HepG2 (cell line): ENCODE results near the gene LLGL1. TPM values are rescaled to one million over a fixed set of nuclear protein-coding genes. Genes with fewer than 3 reads are reported as not detected.

Experiments used
- ATAC-seq: fragments of 200-7000 bp; cut with Tn5 transposase; 3 replicates; pipeline ENCODE4 v1.9.1; 2020; ENCODE audit warnings: mild to moderate bottlenecking, moderate library complexity
- BruUV-seq: library from RNA; stranded (reverse); fragments of 400-500 nt; replicated peaks from 2 replicates; lab custom pipeline; 2021; lab: Mats Ljungman, UMichigan
- CTCF ChIA-PET: fragments of 300-600 bp; formaldehyde crosslinking; extraction: SDS; loops from one replicate; lab custom pipeline; 2021; ENCODE audit warnings: low total read pairs, inconsistent platforms, low intra/inter-chr PET ratio; lab: Yijun Ruan, JAX
- POLR2A ChIA-PET: fragments of 350-600 bp; sonication (Branson Sonifier 250); formaldehyde crosslinking; loops from one replicate; lab custom pipeline; 2020; ENCODE audit warnings: antibody characterized with exemption, inconsistent platforms; lab: Yijun Ruan, JAX
- DNase-seq: peaks from one replicate; pipeline ENCODE4 v3.0.0-alpha.2; 2015; ENCODE audit warnings: low spot score
- FAIRE-seq: peaks from 3 replicates; lab custom pipeline; 2011; peaks lifted over from hg19 to GRCh38; lab: Jason Lieb, UNC
- H2AFZ ChIP-seq: one replicate; pipeline ENCODE4 v1.6.1; 2011; ENCODE audit warnings: low read length, inconsistent platforms
- H3K27ac ChIP-seq: fragments of 300-600 bp; 3 replicates; pipeline ENCODE4 v1.8.0; 2011; ENCODE audit warnings: mixed run types, mild to moderate bottlenecking, mixed read lengths, low read length, inconsistent platforms; ENCODE audit not compliant: insufficient read depth; ENCODE audit errors: extremely low read length
- H3K27me3 ChIP-seq, 2 experiments: fragments of 200-600 bp in 1 of 2; 2 replicates in 1 of 2; 3 replicates in 1 of 2; pipeline versions ENCODE4 v1.6.0 to v1.8.0; 2011; ENCODE audit warnings: low read length in 2 of 2, mild to moderate bottlenecking in 2 of 2, moderate library complexity in 2 of 2, inconsistent platforms in 1 of 2; ENCODE audit not compliant: insufficient read depth in 2 of 2, control insufficient read depth in 1 of 2
- H3K36me3 ChIP-seq, 2 experiments: fragments of 200-600 bp in 1 of 2; replicated peaks in 1 of 2; 2 replicates in 1 of 2; 3 replicates in 1 of 2; pipeline versions ENCODE4 v1.5.1 to v1.8.0; 2011; ENCODE audit warnings: low read length in 2 of 2, inconsistent platforms in 1 of 2; ENCODE audit not compliant: insufficient read depth in 2 of 2, control insufficient read depth in 1 of 2
- H3K4me1 ChIP-seq: 2 replicates; pipeline ENCODE4 v1.5.1; 2012; ENCODE audit warnings: low read length, inconsistent platforms; ENCODE audit not compliant: insufficient read depth
- H3K4me2 ChIP-seq: 2 replicates; pipeline ENCODE4 v1.6.0; 2011; ENCODE audit warnings: low read depth, low read length, inconsistent platforms
- H3K4me3 ChIP-seq, 3 experiments: fragments of 200-600 bp in 1 of 3; sonication (generic), shearing (Covaris generic) in 1 of 3; replicated peaks in 1 of 3; 2 replicates each; pipeline ENCODE4 v1.5.1; 2011 to 2016; ENCODE audit warnings: low read length in 3 of 3, inconsistent platforms in 2 of 3, low read depth in 2 of 3, mild to moderate bottlenecking in 2 of 3, control low read depth in 1 of 3, mixed read lengths in 1 of 3; ENCODE audit not compliant: insufficient read depth in 1 of 3
- H3K79me2 ChIP-seq: one replicate; pipeline ENCODE4 v1.6.1; 2011; ENCODE audit warnings: low read length, inconsistent platforms; ENCODE audit not compliant: insufficient read depth
- H3K9ac ChIP-seq: 2 replicates; pipeline ENCODE4 v1.6.0; 2011; ENCODE audit warnings: mild to moderate bottlenecking, low read depth, low read length, inconsistent platforms; ENCODE audit not compliant: insufficient read depth
- H3K9me3 ChIP-seq: 2 replicates; pipeline ENCODE4 v1.5.1; 2012; ENCODE audit warnings: mild to moderate bottlenecking, low read length
- H4K20me1 ChIP-seq: 2 replicates; pipeline ENCODE4 v1.6.0; 2011; ENCODE audit warnings: inconsistent platforms, mild to moderate bottlenecking, low read length, moderate library complexity; ENCODE audit not compliant: insufficient read depth
- ATF7-NPFF ChIP-seq: sonication (generic); formaldehyde crosslinking; IDR thresholded peaks from 2 replicates; pipeline ENCODE4 v1.8.1; 2023; ENCODE audit warnings: mild to moderate bottlenecking, low read depth, missing genetic modification reagents, moderate library complexity
- CEBPG ChIP-seq: IDR thresholded peaks from 2 replicates; pipeline ENCODE4 v1.6.1; 2016
- DMAP1 ChIP-seq: IDR thresholded peaks from 2 replicates; pipeline ENCODE4 v1.6.1; 2016
- ELK4 ChIP-seq: sonication (generic); formaldehyde crosslinking; IDR thresholded peaks from 2 replicates; pipeline ENCODE4 v1.9.0; 2021; ENCODE audit warnings: missing genetic modification reagents, borderline replicate concordance
- ERF ChIP-seq: IDR thresholded peaks from 2 replicates; pipeline ENCODE4 v1.6.1; 2018; ENCODE audit warnings: missing biosample characterization, missing genetic modification reagents
- GATAD1 ChIP-seq: IDR thresholded peaks from 2 replicates; pipeline ENCODE4 v1.6.1; 2016; ENCODE audit warnings: missing genetic modification reagents, missing compliant biosample characterization
- HES4 ChIP-seq: sonication (generic); formaldehyde crosslinking; IDR thresholded peaks from 2 replicates; pipeline ENCODE4 v1.9.0; 2021; ENCODE audit warnings: mild to moderate bottlenecking, missing genetic modification reagents, borderline replicate concordance
- HMGXB3 ChIP-seq: sonication (generic); formaldehyde crosslinking; IDR thresholded peaks from 2 replicates; pipeline ENCODE4 v1.4.0; 2020; ENCODE audit warnings: missing genetic modification reagents, borderline replicate concordance
- MIER3 ChIP-seq: IDR thresholded peaks from 2 replicates; pipeline ENCODE4 v1.6.1; 2016; ENCODE audit warnings: missing compliant biosample characterization, borderline replicate concordance
- PHF5A ChIP-seq: IDR thresholded peaks from one replicate; pipeline ENCODE4 v1.6.1; 2018; ENCODE audit warnings: low read depth, missing genetic modification reagents; ENCODE audit not compliant: unreplicated experiment
- RXRB ChIP-seq: IDR thresholded peaks from 2 replicates; pipeline ENCODE4 v1.6.1; 2016; ENCODE audit warnings: borderline replicate concordance, missing genetic modification reagents, missing compliant biosample characterization
- SMARCC2 ChIP-seq: fragments of 450-650 bp; IDR thresholded peaks from 2 replicates; pipeline ENCODE4 v1.6.1; 2017; ENCODE audit warnings: antibody characterized with exemption, mild to moderate bottlenecking
- TBX2 ChIP-seq: sonication (generic); formaldehyde crosslinking; IDR thresholded peaks from 2 replicates; pipeline ENCODE4 v1.5.0; 2020; ENCODE audit warnings: missing genetic modification reagents, mild to moderate bottlenecking, borderline replicate concordance
- ZNF598 ChIP-seq: sonication (generic); formaldehyde crosslinking; IDR thresholded peaks from 2 replicates; pipeline ENCODE4 v1.5.1; 2020; ENCODE audit warnings: mild to moderate bottlenecking, missing genetic modification reagents, borderline replicate concordance
- WGBS: methylation state at CpG from one replicate; pipeline ENCODE4 v1.1.6; 2017; ENCODE audit warnings: low lambda C conversion rate; 5-methylcytosine and 5-hydroxymethylcytosine counted together
- in situ Hi-C: cut with HindIII; loops from 2 replicates; pipeline ENCODE4 v1.10.0; 2017; ENCODE audit warnings: low pct_unique_long_range_greater_than_20kb; ENCODE audit not compliant: extremely low pct_ligation_motif_present
- intact Hi-C: fragments of 100-400 bp; cut with micrococcal nuclease; formaldehyde crosslinking; loops from one replicate; pipeline ENCODE4 v1.10.0; 2022; ENCODE audit not compliant: unreplicated experiment
- polyA plus RNA-seq, 8 experiments: library from polyadenylated mRNA; depleted of rRNA in 3 of 8; stranded (reverse) in 7 of 8; unstranded in 1 of 8; fragments of >200 nt; fragmentation: Illumina TruSeq in 4 of 8; extraction: Trizol in 4 of 8; gene quantifications; 2 replicates each; pipeline versions ENCODE4 v1.2.1 to v1.2.3, GENCODE V29; 2011 to 2016; ENCODE audit warnings: low read depth in 4 of 8, missing spikeins in 1 of 8, mixed read lengths in 1 of 8; ENCODE audit not compliant: insufficient read depth in 1 of 8
- total RNA-seq, 5 experiments: library from RNA; depleted of rRNA; stranded (reverse); fragments of >200 nt; fragmentation: Illumina TruSeq; extraction: Trizol; gene quantifications; 2 replicates each; pipeline ENCODE4 v1.2.3, GENCODE V29; 2016; ENCODE audit warnings: low read depth in 1 of 5

Gene LLGL1
- total and polyA plus RNA-seq, 2 of the 13 experiments (the other 11 are each of a cell fraction or from before 2014, with no cell fraction given), result 15.0 to 15.3 TPM

GRCh38 chr17:18281788-18282187, 56.4 kb downstream of the LLGL1 start (continued):
- TF ChIP-seq ELK4 (CRISPR knock-in tag), result no peak
- TF ChIP-seq, all 625 proteins: peak for 0

GRCh38 chr17:18285296-18285695, 59.9 kb downstream of the LLGL1 start:
- no peak overlapping the region for H3K4me2 ChIP-seq
- H3K4me3 ChIP-seq, result no peak overlapping the region
- POLR2A ChIA-PET, result no interaction called here
- no peaks in the 10 kb centered on the region for H3K4me1 ChIP-seq
- H3K27ac ChIP-seq, result no peak overlapping the region
- no peaks in the 10 kb centered on the region for H3K9me3 ChIP-seq
- intact Hi-C loops, result no loop called here
- H3K9ac ChIP-seq, result no peak overlapping the region
- H3K27me3 ChIP-seq, result no peaks in the 10 kb centered on the region
- WGBS, result 94% methylated on average over 8 of the region's 11 CpGs
- no peak for ATAC-seq
- no peaks in the 10 kb centered on the region for H3K79me2 ChIP-seq
- TF ChIP-seq TBX2 (CRISPR knock-in tag) (no peak), HES4 (no peak), HMGXB3 (no peak), ERF (CRISPR knock-in tag) (no peak), MIER3 (CRISPR knock-in tag) (no peak), ATF7-NPFF (CRISPR knock-in tag) (no peak), PHF5A (no peak), CEBPG (no peak), GATAD1 (CRISPR knock-in tag) (no peak), RXRB (no peak), ZNF598 (CRISPR knock-in tag) (no peak), DMAP1 (CRISPR knock-in tag) (no peak), SMARCC2 (no peak)
- TF ChIP-seq, all 625 proteins: peak for 0
- Histone ChIP-seq H2AFZ (no peak overlapping the region), H4K20me1 (no peaks in the 10 kb centered on the region), H3K36me3 (peaks cover 38 to 75% of the 10 kb centered on the region in 2 experiments)
- no TSS peak for BruUV-seq
- FAIRE-seq (no peak), DNase-seq (no peak)
- in situ Hi-C loops, result no loop called here
- CTCF ChIA-PET, result no interaction called here
